Renal cortex interstitium (tissue), 11 donors: ENCODE results near the gene MTPN. TPM values are rescaled to one million over a fixed set of nuclear protein-coding genes. Genes with fewer than 3 reads are reported as not detected.

Source experiments
- DNase-seq, 11 donors: peaks; one replicate each; pipeline ENCODE4 v3.0.0-alpha.2; 2013; ENCODE audit warnings: low read depth in 9 of 11, low spot score in 4 of 11; ENCODE audit errors: extremely low read depth in 1 of 11
- polyA plus RNA-seq, 3 donors: library from polyadenylated mRNA; unstranded; fragments of 120-200 nt; gene quantifications; one replicate each; pipeline ENCODE4 v1.2.1, GENCODE V29; 2013; ENCODE audit not compliant: insufficient read length in 3 of 3

Gene MTPN
- polyA plus RNA-seq, 3 donors: 147 to 165 (median 152) TPM

DNA sequence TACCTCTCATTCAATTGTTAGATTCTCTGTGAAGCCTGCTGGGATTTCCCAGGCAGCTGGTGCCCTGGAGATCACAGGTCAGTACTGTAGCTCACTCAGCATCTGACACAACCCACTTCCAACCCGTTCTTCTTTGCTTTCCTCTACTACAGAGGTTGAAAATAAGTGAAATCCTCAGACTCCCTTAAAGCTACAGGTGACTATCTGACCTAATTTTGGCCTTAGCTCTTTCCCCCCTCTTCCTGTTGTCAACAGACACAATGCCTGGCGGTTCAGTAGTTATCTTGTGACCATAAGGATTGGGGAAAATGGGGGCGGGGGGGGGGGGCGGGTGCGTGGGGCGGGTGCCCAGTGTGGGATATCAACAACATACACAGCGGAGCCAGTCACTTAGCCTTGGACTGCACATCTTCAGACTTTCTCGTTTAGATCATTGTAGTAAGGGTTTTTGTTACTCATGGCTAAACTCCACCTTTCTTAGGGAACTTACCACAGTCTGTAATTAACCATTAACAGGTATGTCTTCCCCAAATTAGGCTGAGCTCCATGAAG, 37.8 kb downstream of the MTPN start:
- no peak for DNase-seq

DNA sequence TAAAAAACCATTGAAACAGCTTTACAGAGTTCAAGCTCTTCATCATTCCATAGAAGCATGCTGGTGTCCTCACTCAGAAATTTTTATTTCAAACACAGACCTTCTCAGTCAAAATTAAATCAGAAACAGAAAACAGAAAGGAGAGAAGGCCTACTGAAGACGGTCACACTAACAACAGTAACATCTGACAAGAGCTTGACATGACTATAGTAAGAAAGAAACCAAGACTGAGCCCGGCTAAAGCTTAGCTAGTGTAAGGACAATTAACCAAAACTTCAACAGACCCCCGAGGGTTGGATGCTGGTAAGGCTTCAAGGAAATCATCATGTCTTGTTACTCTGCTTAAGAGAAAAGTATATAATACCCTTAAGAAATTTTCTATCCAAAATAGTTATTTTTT, 38.6 kb downstream of the MTPN start:
- no peak for DNase-seq

DNA sequence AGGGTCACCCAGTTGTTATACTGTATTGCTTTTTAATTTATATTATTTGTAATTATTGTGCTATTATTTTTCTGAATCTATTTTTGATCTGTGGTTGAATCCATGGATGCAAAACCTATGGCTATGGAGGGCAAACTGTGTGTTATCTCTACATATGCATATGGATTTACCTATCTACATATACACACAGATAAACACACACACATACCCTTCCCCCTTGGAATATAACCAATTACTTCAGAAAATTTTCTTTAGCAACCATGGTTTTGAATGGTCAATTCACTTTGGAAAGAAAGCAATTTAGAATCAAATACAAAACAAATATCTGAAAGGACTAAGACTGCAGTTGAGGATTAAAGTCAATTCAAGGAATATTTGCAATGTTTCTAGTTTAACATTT, 39.1 kb downstream of the MTPN start:
- no peak for DNase-seq

- DNase-seq: no peak
Measured at GRCh38 chr7:135936497-135937217, 40.5 kb downstream of the MTPN start.

DNA sequence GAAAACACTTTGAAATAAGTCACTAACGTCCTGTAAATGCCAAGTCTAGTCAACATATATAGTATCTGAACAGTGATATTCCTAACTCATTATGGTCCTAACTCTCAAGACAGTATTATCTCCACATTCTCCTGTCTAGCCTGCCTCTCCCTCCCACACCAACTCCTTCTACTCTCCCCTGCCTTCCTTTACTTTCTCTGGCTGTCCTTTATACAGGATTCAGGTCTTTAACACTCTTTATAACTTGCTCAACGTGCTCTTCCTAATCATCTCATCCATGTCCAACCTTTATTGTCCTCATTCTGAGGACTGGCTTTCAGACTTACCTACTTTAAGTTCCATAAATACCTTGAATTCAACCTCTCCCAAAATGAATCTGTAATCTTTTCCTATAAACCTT, 42.5 kb downstream of the MTPN start:
- no peak for DNase-seq

- DNase-seq: no peak
Measured at GRCh38 chr7:135933509-135934188, 43.5 kb downstream of the MTPN start.

GRCh38 chr7:135932131-135932530, 45.0 kb downstream of the MTPN start:
- DNase-seq: no peak

- no peak for DNase-seq
Measured at GRCh38 chr7:135930565-135931461, 46.3 kb downstream of the MTPN start.

DNA sequence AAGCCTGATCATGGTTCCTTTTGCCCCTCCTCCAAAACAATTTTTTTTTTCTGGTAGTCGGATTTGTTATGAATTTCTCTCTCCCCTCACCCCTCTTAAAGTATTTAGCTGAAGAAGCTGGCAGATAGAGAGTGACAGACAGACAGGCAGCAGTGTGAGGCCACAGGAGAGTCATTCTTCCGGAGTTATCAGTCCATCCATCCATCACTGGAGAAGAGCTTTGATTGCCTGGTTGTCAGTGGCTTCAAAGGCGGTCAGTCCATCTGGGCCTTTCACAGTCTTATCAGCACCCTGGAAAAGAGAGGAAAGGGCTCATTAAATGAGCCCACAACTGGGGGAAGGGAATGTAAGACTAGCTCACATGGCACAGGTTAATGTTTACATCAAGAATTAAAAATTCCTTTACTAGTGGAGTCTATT, 47.4 kb downstream of the MTPN start:
- DNase-seq: peak in 1 of 11 donors; percentile 28

GRCh38 chr7:135929249-135929648, 47.9 kb downstream of the MTPN start:
- no peak for DNase-seq

- no peak for DNase-seq
Measured at GRCh38 chr7:135928136-135928535, 49.0 kb downstream of the MTPN start.

GRCh38 chr7:135925210-135925609, 51.9 kb downstream of the MTPN start:
- no peak for DNase-seq

DNA sequence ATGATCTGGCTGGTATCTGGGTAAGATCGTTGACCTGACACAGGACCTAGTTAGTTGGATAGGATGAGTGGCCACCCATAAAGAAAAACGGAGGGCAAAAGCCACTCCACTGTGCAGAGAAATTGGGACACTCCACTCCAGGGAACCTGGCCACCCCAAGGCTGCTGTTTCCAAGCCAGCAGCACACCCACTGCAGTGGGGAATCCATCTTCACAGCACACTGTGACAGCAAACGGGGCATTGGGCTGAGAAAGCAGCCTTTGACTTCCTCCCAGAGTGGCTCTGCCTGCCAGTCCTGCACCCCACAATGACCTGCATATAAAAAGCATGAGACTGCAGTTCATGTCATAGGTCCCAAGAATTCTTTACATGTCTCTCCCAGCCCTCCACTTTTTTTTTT, 52.9 kb downstream of the MTPN start:
- DNase-seq: no peak

DNA sequence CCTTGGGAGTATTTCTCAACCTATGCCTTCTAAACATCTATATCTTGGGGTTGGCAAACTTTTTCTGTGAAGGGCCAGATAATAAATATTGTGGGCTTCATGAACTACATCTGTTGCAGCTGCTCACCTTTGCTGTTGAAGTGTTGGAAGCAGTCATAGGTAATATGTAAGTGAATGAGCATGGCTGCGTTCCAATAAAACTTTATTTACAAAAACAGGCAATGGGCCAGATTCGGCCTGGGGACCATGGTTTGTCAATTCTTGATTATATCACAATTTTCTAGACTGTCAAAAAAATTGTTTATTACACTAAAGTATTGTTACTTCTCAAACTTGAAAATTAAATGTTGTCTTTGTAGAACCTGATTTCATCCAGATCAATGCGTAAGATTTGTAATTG, 54.9 kb downstream of the MTPN start:
- DNase-seq: no peak

DNA sequence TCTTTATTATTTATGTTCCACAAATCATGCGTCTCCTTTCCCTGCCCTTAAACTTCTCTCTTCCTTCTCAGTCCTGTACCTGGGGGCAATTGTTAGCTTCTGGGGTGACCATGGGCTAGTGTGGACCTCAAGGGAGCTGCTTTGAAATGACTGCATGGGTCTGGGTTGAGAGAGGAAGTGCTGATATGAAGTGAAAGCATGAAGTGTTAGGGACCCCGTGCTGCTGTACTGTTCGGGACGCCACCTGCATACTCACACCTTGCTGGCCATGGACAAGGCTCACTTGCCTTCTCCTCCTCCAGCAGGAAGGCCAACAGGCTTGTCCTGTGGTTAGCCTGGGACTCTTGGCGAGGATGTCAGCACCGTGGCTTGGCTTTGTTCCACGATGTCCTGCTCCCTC, 56.7 kb downstream of the MTPN start:
- DNase-seq: no peak

- DNase-seq: no peak
Measured at GRCh38 chr7:135919071-135919841, 57.9 kb downstream of the MTPN start.

DNA sequence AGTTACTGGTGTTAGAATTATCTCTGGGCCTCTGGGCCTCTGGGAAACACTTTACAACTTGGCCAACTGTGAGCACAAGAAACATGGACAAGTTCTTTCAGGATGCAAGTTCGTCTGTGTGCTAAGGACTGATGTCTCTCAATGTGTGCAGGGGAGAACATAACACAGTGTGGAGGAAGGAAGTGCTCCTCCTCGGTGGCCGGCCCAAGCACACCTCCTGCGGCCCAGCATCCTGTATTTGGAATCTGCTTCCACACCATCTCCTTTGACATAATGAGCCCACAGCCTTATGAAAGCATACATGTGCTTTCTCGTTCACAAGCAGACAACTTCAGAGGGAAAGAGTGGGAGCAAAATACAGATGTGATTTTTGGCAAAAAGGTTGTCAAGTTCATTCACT, 59.0 kb downstream of the MTPN start:
- no peak for DNase-seq

DNA sequence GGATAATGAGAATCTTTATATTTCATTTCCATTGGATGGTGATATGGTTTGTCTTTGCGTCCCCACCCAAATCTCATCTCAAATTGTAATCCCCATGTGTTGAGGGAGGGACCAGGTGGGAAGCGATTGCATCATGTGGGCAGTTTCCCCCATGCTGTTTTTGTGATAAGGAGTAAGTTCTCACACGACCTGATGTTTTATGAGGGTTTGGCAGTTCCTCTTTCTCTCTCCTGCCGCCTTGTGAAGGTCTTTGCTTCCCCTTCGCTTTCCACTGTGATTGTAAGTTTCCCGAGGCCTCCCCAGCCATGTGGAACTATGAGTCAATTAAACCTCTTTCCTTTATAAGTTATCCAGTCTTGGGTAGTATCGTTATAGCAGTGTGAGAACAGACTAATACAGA, 59.4 kb downstream of the MTPN start:
- DNase-seq: no peak

DNA sequence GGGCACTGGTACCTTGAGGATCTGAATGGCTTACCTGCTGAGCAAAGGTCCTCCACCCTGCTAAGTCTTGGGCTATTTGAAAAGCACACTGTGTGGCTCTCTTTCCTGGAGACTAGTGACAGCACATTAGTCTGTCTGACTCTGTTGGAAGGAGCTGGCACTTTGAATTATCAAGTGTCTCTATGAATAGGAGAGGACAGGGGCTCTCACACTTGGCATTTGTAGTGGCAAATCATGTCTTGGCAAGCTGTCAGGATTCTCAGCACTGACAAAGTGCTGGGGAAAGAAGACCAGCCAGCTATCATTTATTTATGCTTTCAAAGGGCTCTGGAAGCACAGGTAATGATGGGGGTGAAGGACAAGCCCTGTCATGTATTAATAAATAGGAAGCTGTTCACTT, 62.8 kb downstream of the MTPN start:
- DNase-seq: no peak
